K562 (cell line): Measurements from ENCODE around the gene CNIH4. TPM values are rescaled to one million over a fixed set of nuclear protein-coding genes. Genes with fewer than 3 reads are reported as not detected.
A peak's percentile ranks its signal among the peaks of the same experiment; 100 is the strongest.

ENCODE experiments used
- ATAC-seq: fragments of 200-7000 bp; cut with Tn5 transposase; 3 replicates; pipeline ENCODE4 v1.9.1; 2020; ENCODE audit warnings: moderate library complexity
- BruUV-seq: library from RNA; stranded (reverse); fragments of 400-500 nt; replicated peaks from 2 replicates; lab custom pipeline; 2021; lab: Mats Ljungman, UMichigan
- CTCF ChIA-PET: fragments of 300-600 bp; formaldehyde crosslinking; extraction: SDS; loops from one replicate; lab custom pipeline; 2021; ENCODE audit warnings: low intra/inter-chr PET ratio; lab: Yijun Ruan, JAX
- POLR2A ChIA-PET: fragments of 300-600, 350-650 bp; sonication (Branson Sonifier 250); formaldehyde crosslinking; extraction: SDS; loops from one replicate; lab custom pipeline; 2021; ENCODE audit warnings: antibody characterized with exemption, inconsistent platforms; lab: Yijun Ruan, JAX
- DNase-seq, 4 experiments: peaks; one replicate each; pipeline versions ENCODE4 v3.0.0 to v3.0.0-alpha.2; 2011 to 2018; ENCODE audit warnings: low spot score in 3 of 4, mixed read lengths in 3 of 4; ENCODE audit errors: extremely low read depth in 1 of 4
- FAIRE-seq: peaks from 2 replicates; lab custom pipeline; 2011; peaks lifted over from hg19 to GRCh38; lab: Jason Lieb, UNC
- H2AFZ ChIP-seq: 2 replicates; pipeline ENCODE4 v1.6.0; 2011; ENCODE audit warnings: low read depth, low read length, control low read depth, inconsistent platforms
- H3K27ac ChIP-seq: fragments of 200-600 bp; 3 replicates; pipeline ENCODE4 v1.8.0; 2011; ENCODE audit warnings: low read depth, mild to moderate bottlenecking, control low read depth, inconsistent platforms, low read length, moderate library complexity, mixed read lengths; ENCODE audit errors: extremely low read depth
- H3K27me3 ChIP-seq, 2 experiments: fragments of 300-600 bp in 1 of 2; 2 replicates in 1 of 2; 3 replicates in 1 of 2; pipeline versions ENCODE4 v1.6.0 to v1.8.0; 2011; ENCODE audit warnings: inconsistent platforms in 2 of 2, low read length in 2 of 2, mild to moderate bottlenecking in 1 of 2, mixed read lengths in 1 of 2, moderate library complexity in 1 of 2; ENCODE audit not compliant: control insufficient read depth in 2 of 2, insufficient read depth in 2 of 2
- H3K36me3 ChIP-seq: fragments of 300-600 bp; 3 replicates; pipeline ENCODE4 v1.8.0; 2011; ENCODE audit warnings: mild to moderate bottlenecking, low read length, inconsistent platforms; ENCODE audit not compliant: control insufficient read depth, insufficient read depth
- H3K4me1 ChIP-seq, 2 experiments: fragments of 200-600 bp in 1 of 2; replicated peaks in 1 of 2; 2 replicates in 1 of 2; 3 replicates in 1 of 2; pipeline versions ENCODE4 v1.5.1 to v1.8.0; 2011; ENCODE audit warnings: inconsistent platforms in 2 of 2, low read length in 2 of 2, mild to moderate bottlenecking in 1 of 2, mixed read lengths in 1 of 2, moderate library complexity in 1 of 2; ENCODE audit not compliant: control insufficient read depth in 2 of 2, insufficient read depth in 2 of 2
- H3K4me2 ChIP-seq: 2 replicates; pipeline ENCODE4 v1.6.1; 2011; ENCODE audit warnings: low read length, control low read depth, inconsistent platforms, mixed read lengths; ENCODE audit not compliant: insufficient read depth
- H3K4me3 ChIP-seq: fragments of 200-600 bp; sonication (generic), shearing (Covaris generic); 2 replicates; pipeline ENCODE4 v1.5.1; 2016; ENCODE audit warnings: control low read depth, inconsistent platforms
- H3K79me2 ChIP-seq: fragments of 200-600 bp; 3 replicates; pipeline ENCODE4 v1.8.0; 2011; ENCODE audit warnings: low read length, inconsistent platforms; ENCODE audit not compliant: control insufficient read depth, insufficient read depth
- H3K9ac ChIP-seq, 2 experiments: 2 replicates each; pipeline versions ENCODE4 v1.6.0 to v1.6.1; 2011; ENCODE audit warnings: low read depth in 2 of 2, low read length in 2 of 2, control low read depth in 1 of 2, inconsistent platforms in 1 of 2, mild to moderate bottlenecking in 1 of 2, mixed read lengths in 1 of 2; ENCODE audit not compliant: insufficient read depth in 1 of 2
- H3K9me1 ChIP-seq: one replicate; pipeline ENCODE4 v1.6.0; 2011; ENCODE audit warnings: inconsistent platforms, mild to moderate bottlenecking, low read length, moderate library complexity; ENCODE audit not compliant: control insufficient read depth, insufficient read depth
- H3K9me3 ChIP-seq: replicated peaks from 2 replicates; pipeline ENCODE4 v1.5.1; 2011; ENCODE audit warnings: low read depth, low read length, inconsistent platforms; ENCODE audit not compliant: control insufficient read depth, insufficient read depth
- H4K20me1 ChIP-seq: replicated peaks from 2 replicates; pipeline ENCODE4 v1.6.1; 2011; ENCODE audit warnings: low read length, inconsistent platforms, mixed read lengths; ENCODE audit not compliant: control insufficient read depth, insufficient read depth
- SP1 ChIP-seq: sonication (generic); formaldehyde crosslinking; IDR thresholded peaks from 2 replicates; pipeline ENCODE4 v1.8.1; 2022; ENCODE audit warnings: mild to moderate bottlenecking, missing genetic modification reagents
- XRCC5 ChIP-seq: fragments of 200-400 bp; formaldehyde crosslinking; IDR thresholded peaks from 2 replicates; pipeline ENCODE4 v1.6.1; 2017; ENCODE audit warnings: low read depth, mild to moderate bottlenecking, low read length
- WGBS: fragments of 100-300 bp; shearing (Covaris generic); methylation state at CpG from one replicate; pipeline ENCODE4 v1.1.6; 2016; ENCODE audit warnings: low coverage, mixed read lengths; ENCODE audit not compliant: insufficient coverage; ENCODE audit errors: missing lambda C conversion rate; 5-methylcytosine and 5-hydroxymethylcytosine counted together
- in situ Hi-C: fragments of 300-500 bp; cut with MboI; formaldehyde crosslinking; loops from 4 replicates; pipeline ENCODE4 v1.15.0; 2018; ENCODE audit warnings: inconsistent platforms, mixed read lengths
- intact Hi-C: fragments of 100-400 bp; cut with micrococcal nuclease; formaldehyde crosslinking; loops from 2 replicates; pipeline ENCODE4 v1.14.2; 2022
- polyA plus RNA-seq, 8 experiments: library from polyadenylated mRNA; depleted of rRNA in 4 of 8; stranded (reverse) in 5 of 8; unstranded in 3 of 8; fragments of >200 nt; fragmentation: Nextera tagmentation in 2 of 8; fragmentation: Illumina TruSeq in 1 of 8; extraction: Ambion mirVana in 2 of 8; extraction: Trizol in 1 of 8; gene quantifications; 2 replicates each; pipeline versions ENCODE4 v1.2.1 to v1.2.3, GENCODE V29; 2011 to 2014; ENCODE audit warnings: inconsistent platforms in 1 of 8, missing spikeins in 1 of 8
- total RNA-seq, 7 experiments: library from RNA; depleted of rRNA in 6 of 7; stranded (reverse); fragments of >200 nt in 6 of 7; fragmentation: Illumina TruSeq in 2 of 7; extraction: Trizol in 2 of 7; gene quantifications; 2 replicates each; pipeline versions ENCODE4 v1.2.1 to v1.2.3, GENCODE V29; 2011 to 2021; ENCODE audit warnings: low replicate concordance in 1 of 7
- TF ChIP-seq, protein P1 (sequence below), 2 experiments: IDR thresholded peaks in 1 of 2; conservative IDR thresholded peaks in 1 of 2; 2 replicates each; pipeline ENCODE4 v1.6.1; 2016; ENCODE audit warnings: low read depth in 2 of 2, mild to moderate bottlenecking in 1 of 2, missing compliant biosample characterization in 1 of 2, missing genetic modification characterization in 1 of 2, moderate library complexity in 1 of 2
- TF ChIP-seq, protein P2 (sequence below), 2 experiments: fragments of 450-650 bp in 1 of 2; sonication (generic) in 1 of 2; formaldehyde crosslinking in 1 of 2; IDR thresholded peaks; 2 replicates each; pipeline versions ENCODE4 v1.7.1 to v1.9.0; 2016 to 2022; ENCODE audit warnings: inconsistent platforms in 1 of 2, mild to moderate bottlenecking in 1 of 2, missing genetic modification reagents in 1 of 2

Gene CNIH4
- total and polyA plus RNA-seq, 9 of the 15 experiments (the other 6 are each of a cell fraction or from before 2014, with no cell fraction given), result 41.3 to 266 (median 61.1) TPM

DNA sequence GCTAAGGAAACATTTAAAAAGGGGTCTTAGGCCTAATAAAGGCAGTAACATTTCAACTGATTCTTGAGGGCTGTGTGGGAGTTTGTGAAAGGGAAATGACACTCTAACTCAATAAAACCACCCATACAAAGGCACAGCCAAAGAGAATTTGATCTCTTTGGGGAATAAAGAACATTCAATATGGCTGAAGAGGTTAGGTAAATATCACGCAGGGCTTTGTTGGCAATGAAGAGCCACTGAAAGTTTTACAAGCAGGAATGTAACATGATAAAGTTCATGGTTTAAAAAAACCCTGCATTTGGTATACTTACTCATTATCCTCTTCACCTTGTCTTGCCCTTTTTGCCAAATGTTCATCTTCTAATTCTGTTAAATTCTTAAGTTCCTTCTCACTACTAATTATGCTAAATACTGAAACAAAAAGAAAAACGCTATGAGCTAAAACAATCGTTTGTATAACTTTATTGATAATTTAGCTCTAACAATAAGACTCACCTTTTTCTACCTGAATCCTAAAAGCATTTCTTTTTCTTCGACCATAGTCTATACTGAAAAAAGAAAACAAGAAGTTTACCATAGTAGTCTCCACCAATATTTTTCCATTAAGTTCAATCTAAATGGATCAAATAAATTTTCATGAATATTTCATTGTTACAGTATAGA, 39.2 kb upstream of the CNIH4 start:
- Histone ChIP-seq H3K27ac (no peak overlapping the region), H3K4me2 (no peak overlapping the region), H3K36me3 (peaks cover 60% of the 10 kb centered on the region), H2AFZ (no peak overlapping the region), H3K27me3 (no peaks in the 10 kb centered on the region), H3K9ac (no peak overlapping the region), H3K9me1 (no peaks in the 10 kb centered on the region), H4K20me1 (no peaks in the 10 kb centered on the region), H3K9me3 (no peaks in the 10 kb centered on the region), H3K4me1 (no peaks in the 10 kb centered on the region), H3K79me2 (peaks cover 20% of the 10 kb centered on the region), H3K4me3 (no peak overlapping the region)
- ChIA-PET POLR2A (interaction anchor here (0.5 to 2.0 kb wide), 4 partner anchors 9 to 26 kb away, joined by 3 to 6 read pairs (median 6); partner anchors contain the start of gene NVL), CTCF (no interaction called here)
- DNase-seq (no peak), ATAC-seq (no peak), FAIRE-seq (peak; percentile 6)
- intact Hi-C loops, result no loop called here
- in situ Hi-C loops, result no loop called here
- BruUV-seq, result no TSS peak
- WGBS, result 79% methylated on average over 4 of the region's 4 CpGs
- TF ChIP-seq, protein P1, sequence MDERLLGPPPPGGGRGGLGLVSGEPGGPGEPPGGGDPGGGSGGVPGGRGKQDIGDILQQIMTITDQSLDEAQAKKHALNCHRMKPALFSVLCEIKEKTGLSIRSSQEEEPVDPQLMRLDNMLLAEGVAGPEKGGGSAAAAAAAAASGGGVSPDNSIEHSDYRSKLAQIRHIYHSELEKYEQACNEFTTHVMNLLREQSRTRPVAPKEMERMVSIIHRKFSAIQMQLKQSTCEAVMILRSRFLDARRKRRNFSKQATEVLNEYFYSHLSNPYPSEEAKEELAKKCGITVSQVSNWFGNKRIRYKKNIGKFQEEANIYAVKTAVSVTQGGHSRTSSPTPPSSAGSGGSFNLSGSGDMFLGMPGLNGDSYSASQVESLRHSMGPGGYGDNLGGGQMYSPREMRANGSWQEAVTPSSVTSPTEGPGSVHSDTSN (CRISPR knock-in tag; IDR thresholded peaks at IDR 0.05; ENCODE audit: low read depth), result no peak
- TF ChIP-seq, protein P1 (tag; conservative IDR thresholded peaks at IDR 0.05; ENCODE audit: low read depth), result no peak
- TF ChIP-seq SP1 (no peak), XRCC5 (no peak)
- TF ChIP-seq, protein P2, sequence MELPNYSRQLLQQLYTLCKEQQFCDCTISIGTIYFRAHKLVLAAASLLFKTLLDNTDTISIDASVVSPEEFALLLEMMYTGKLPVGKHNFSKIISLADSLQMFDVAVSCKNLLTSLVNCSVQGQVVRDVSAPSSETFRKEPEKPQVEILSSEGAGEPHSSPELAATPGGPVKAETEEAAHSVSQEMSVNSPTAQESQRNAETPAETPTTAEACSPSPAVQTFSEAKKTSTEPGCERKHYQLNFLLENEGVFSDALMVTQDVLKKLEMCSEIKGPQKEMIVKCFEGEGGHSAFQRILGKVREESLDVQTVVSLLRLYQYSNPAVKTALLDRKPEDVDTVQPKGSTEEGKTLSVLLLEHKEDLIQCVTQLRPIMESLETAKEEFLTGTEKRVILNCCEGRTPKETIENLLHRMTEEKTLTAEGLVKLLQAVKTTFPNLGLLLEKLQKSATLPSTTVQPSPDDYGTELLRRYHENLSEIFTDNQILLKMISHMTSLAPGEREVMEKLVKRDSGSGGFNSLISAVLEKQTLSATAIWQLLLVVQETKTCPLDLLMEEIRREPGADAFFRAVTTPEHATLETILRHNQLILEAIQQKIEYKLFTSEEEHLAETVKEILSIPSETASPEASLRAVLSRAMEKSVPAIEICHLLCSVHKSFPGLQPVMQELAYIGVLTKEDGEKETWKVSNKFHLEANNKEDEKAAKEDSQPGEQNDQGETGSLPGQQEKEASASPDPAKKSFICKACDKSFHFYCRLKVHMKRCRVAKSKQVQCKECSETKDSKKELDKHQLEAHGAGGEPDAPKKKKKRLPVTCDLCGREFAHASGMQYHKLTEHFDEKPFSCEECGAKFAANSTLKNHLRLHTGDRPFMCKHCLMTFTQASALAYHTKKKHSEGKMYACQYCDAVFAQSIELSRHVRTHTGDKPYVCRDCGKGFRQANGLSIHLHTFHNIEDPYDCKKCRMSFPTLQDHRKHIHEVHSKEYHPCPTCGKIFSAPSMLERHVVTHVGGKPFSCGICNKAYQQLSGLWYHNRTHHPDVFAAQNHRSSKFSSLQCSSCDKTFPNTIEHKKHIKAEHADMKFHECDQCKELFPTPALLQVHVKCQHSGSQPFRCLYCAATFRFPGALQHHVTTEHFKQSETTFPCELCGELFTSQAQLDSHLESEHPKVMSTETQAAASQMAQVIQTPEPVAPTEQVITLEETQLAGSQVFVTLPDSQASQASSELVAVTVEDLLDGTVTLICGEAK (IDR thresholded peaks at IDR 0.05), result peak; percentile 85
- TF ChIP-seq, protein P2 (CRISPR knock-in tag; IDR thresholded peaks at IDR 0.05), result peak; percentile 32; the same call in 1 of the 2 replicates
